ENCODE data around the gene DENND2A.
"Not testable (repeated sequence)": the region's sequence is repeated elsewhere in the genome, so short reads cannot be mapped to it uniquely, and the experiment has no call there.

DENND2A gene

DNA sequence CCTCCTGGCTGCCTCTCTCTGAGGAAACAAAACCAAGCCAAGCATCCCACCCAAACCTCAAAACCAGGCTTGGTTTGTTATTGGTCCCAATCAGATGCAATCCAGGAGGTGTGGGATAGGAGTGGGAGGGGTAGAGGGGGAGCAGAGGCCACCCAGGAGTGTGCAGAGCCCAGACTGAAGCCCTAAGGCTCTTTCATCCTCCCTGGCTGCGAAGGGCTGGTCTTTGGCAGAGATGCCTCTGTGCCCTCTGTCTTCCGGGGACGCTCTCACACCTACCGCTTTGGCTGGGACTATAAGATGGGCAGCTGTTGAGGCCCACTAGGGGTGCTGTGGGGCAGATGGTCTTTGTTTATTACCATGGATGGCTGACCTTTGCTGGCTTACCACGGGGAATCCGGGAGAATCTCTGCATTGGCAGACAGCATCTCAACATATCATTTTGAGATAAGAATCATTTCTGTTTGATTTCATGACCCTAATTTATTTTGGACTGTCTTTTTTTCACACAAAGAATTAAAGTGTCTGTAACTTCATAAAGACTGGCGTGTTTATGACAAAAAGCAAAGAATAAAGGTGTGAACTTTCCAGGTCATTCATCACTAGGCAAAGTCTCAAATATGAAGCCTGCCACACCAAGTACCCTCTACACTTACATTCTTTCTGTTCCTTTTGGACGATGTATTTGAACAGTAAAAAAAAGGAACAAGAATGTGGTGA lies 6.5 kb upstream of the DENND2A start:
- DNase-seq (ENCODE audit: low read depth) = no peak

DNA sequence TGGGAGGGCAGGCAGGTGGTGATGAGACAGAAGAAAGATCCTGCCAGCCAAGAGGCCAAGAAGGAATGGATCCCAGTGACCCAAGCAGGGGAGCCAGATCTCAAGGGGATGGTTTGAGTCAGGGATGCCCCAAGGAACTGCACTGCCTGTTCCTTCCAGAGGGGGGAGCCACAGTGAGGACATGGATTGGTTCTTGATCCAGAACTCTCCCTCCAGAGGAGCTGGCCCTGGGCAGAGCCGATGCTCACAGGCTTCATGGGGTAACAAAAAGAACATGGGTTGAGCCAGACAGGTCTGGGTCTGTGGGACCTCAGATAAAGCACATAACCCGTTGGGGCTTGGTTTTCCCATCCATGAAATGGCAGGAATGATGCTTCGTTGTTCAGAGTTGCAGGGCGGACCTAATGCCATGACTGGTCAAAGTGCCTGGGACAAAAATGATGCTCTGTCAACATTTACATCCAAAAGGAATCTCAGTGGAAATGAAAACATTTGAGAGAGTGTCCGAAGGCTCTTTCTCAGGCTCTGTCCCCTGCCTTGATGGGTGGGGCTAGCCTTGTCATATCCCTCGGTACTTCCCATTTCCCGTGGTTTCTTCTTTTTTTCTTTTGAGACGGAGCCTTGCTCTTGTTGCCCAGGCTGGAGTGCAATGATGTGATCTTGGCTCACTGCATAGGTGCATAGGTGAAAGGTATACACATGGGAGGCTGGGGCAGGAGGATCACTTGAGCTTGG lies 4.7 kb upstream of the DENND2A start:
- DNase-seq (ENCODE audit: low read depth) = no peak

DNA sequence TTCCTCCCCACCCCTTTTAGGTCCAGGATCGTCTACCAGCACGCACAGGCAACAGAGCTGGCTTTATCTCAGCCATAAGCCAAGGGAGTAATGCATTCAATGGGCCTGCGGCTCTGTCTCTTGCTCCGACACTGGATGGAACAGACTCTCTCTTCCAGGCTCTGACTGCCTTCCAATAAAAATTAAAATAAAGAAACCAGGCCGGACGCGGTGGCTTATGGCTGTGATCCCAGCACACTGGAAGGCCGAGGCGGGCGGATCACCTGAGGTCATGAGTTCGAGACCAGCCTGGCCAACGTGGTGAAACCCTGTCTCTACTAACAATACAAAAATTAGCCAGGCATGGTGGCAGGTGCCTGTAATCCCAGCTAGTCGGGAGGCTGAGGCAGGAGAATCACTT lies 4.1 kb upstream of the DENND2A start:
- not testable (repeated sequence) for DNase-seq (ENCODE audit: low read depth)

DNA sequence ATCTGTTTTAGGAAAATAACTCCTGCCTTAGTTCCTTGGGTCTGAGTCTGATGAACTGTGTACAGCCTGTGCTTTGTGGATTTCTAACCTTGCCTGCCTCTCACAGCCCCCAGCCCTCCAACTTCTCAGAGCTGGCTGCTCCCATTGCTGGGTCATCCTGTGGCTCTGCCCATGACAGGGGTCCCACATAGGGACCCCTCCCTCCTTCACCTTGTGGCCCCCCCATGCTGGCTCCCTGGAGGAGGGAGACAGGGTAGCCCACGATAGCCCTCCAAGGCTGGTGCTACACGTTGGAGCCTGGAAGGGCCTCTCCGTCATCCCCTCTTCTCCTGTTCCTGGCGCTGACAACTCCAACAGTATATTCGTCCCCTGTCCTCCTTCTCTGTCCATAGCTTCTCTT lies 2.8 kb upstream of the DENND2A start:
- no peak for DNase-seq (ENCODE audit: low read depth)

DNA sequence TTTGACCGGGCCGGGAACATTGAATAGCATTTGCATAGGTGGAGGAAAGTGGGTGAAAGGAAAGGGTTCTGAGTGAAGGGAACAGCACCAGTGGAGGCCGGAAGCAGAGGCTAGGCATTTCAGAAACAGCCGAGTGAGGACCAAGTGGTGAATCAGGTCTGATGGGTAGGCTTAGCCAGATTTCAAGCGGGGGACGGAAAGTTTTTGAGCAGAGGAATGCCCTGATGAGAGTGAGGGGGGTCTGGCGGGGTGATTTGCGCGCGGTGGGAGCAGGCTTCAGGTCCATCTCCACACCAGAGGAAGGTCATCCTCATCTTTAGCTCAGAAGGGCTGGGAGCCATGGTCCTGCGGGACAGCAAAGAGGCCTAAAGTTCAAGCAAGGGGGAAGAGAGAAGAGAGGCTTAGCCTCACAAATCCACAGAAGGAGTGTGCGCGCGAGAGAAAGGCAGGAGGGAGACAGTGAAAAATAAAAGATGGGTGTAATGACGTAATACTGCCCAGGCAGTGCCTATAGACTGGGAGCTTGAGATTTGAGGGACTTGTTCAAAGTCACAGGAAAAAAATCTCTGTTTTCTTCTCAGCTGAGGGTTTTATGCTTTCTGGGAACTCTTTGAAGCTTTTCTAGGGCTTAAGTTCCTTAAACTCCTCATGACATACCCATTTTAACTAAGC lies 1.0 kb upstream of the DENND2A start:
- DNase-seq (ENCODE audit: low read depth) = no peak

DNA sequence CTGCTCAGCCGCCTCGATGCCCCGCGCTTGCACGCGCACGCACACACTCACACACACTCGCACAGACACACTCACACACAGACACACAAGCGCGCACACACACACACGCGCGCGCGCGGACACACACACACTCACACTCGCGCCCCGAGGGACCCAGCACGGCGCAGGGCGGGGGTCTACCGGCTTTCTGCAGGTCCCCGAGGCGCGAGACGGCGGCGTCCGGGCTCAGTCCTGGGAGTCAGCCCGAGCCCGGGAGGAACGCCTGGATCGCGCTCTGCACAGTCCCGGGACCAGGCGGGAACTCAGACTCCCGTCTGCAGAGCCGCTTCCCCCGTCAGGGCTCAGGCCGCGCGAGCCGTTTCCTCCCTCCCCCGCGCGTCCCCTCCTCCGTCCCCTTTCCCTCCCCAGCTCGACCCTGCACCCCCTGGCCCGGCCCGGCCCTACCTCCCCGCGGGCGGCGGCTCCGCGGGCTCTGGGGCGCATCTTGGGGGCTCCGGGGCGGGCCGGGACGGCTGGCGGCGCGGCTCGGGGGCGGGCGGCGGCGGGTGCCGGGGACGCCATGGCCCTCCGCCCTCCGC lies 464 bp downstream of the DENND2A start:
- DNase-seq (ENCODE audit: low read depth) = no peak

DNA sequence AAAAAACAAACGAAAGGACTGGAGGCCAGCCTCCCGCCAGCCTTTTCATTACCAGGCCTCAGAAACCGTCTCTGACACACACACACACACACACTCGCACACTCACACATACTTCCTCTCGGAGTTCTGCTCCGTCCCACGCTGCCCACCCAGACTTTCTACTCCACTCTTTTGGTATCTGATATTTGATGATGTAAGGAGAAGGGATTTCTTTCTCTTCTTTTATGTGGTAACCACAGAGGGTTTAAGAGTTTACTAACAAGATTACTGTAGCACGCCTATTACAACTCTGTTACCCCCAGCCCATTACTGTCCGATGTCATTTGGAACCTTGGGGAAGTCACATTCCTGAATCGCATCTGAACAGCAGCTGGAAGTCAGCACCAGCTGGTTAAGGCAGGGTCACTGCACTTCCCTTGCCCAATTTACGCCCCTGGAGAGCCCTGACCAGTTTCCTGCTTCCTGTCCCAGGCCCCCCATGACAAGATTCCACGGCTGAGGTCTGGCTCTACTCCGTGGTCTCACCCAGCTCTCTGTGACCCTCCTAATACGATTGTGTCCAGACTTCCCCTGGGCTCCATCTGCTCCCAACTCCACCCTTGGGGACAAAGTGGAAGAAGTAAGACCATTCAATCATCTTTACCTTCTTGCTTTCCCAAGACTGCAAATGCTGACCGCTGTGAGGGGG lies 1.1 kb downstream of the DENND2A start:
- DNase-seq (ENCODE audit: low read depth) = no peak

DNA sequence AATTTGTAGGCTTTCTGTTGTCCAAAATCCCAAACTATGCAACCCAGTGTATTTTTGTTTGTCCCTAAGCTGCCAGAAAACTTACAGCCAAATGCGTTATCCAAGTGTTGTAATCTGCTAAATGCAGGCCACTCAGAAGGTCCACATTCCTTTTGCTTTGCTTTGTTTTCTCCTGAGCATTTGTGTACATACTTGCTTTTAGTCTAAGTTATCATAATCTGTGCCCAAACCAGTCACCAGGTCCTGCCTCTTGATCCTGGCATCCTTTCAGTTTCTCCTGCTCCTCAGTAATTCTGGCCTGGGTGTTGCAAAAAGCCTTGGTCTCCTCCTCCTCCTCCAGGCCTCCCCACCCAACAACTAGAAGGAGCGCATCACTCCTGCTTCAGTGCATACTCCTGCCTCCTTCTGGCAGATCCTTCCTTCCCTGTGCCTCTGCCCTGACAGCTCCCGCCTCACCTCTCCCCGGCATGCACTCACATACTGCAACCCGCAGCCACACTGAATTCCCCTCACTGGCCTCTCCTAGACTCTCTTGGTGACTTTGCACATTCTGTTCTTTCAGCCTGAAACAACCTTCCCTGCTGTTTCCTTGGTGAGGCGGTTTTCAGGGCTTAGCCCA lies 2.3 kb downstream of the DENND2A start:
- no peak for DNase-seq (ENCODE audit: low read depth)

DNA sequence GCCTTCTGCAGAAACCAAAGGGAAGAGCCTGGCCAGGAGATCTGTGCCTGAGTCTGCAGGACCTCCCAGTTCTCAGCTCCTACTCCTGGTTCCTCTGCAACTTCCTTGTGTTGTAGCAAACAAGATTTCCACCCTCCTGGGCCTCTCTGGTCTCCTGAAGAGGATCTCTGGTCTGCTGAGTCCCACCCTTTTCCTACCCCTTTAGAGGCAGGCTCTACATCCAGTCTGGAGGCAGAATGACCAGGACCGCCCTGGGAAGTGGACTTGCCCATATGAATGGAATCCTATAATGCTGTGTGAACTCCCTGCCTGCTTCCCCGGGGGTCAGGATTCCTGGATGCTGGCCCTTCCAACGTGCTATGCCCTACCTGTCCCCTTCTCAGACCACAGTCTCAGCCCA lies 3.2 kb downstream of the DENND2A start:
- DNase-seq (ENCODE audit: low read depth) = no peak

DNA sequence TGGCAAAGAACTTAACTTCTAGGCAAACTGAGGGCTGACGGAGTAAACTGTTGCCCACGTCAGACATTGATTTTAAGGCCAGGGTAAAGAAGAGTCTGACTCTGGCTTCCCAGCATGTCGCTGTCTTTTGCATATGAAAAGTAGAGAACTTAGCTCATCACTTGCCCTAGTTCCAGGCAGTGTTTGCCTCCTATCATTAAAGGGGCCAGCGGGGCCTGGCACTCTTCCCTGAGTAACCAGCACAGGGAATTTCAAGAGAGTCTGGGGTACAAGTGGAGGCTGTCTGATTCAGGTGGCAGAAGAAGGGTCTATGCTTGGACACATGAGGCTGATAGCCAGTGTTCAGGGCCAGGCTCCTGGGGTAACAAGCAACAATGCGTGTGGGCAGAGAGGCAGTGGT lies 4.8 kb downstream of the DENND2A start:
- DNase-seq (ENCODE audit: low read depth) = no peak

DNA sequence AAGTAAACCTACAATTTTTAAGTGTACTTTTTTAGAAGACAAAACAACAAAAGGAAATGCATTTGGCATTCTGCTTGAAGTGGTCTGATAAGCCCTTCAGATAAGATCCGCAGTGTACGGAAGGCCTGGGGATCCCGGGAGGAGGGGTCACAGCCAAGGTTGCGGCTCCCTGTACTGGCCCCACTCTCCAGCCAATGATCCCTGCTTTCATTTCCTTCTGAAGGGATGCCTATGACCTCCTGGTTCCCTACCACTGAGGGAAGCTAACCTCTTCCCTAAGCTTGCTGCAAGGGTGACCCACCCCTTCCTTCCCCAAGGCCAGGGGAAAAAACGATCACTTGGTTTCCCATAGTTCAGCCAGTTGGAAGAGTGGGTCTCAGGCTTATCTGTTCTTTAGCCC lies 5.3 kb downstream of the DENND2A start:
- no peak for DNase-seq (ENCODE audit: low read depth)

DNA sequence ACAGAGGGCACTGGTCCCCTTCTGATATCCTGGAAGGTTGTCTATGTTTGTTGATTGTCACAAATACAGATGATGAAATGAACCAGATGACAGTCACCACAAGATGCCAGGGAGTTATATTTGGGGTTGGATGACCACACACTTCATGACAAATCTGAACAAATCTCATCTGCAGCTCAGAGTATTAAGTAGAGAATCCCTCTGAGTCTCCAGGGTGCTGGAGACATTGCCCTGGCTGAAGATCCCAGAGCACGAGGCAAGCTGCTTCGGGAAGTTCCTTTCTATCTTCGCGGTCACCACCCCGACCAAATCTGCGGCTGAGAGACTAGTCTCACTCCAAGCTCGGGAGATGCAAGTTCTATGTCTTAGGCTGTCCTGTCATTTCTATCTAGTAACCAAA lies 9.0 kb downstream of the DENND2A start:
- no peak for DNase-seq (ENCODE audit: low read depth)

DNA sequence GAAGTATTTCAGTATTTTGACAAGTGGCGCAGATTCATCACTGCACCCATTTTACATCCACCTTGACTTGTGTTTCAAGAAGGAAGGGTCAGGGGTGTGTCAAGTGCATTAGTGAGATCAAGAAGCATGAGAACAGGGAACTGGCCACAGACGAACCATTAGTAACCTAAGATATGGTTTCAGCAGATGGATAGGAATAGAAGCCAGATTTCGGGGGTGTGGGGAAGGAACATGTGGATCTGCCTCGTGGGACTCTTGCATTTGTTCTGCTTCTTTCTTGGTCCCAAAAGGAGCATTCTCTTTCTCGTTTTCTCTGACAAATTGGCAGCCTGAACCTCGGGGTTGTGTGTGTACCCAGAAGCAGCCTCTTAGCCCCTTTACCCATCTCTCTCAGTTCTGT lies 9.6 kb downstream of the DENND2A start:
- no peak for DNase-seq (ENCODE audit: low read depth)

DNA sequence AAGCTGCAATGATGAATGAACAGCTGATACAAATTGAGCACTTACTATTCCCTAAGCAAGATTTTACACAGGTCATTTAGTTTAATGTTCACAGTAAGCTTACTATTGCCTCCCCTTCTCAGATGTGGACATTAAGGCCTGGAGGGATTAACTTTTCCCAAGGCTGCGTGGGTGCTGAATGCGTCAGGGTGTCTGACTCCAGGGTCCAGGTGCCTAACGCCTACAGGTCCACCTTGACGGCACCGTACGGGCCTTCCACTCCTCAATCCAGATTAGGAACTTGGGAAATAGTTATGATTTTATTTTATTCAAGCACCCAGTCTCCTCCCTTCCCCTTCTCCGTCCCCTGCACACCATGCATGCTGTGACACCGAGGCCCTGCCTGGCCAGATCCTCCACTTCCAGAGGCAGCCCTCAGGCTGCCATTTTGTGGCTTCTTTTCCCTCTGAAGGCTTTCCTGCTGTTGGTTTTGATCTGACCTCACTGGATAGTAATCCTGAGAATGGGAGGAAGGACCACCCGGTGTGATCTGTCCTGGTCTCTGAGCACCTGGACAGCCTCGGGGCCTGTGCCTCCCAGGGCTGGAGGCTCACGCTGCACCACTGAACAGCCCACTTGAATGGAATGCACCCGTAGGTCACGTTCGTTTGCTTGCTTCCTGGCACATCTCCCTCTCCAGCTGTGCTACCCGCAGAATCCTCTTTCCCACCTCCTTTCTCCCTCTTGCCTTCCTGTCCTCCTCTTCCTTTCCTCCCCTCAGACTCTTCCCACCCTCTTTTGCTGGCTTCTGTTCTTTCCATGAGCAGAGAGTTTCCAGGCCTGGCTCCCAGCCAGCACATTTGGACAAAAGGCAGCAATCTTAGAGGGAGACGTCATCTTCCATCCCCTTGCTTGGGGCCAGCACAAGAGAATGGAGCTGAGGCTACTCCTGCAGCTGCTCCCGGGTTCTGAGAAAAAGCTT lies 14.4 kb downstream of the DENND2A start:
- DNase-seq (ENCODE audit: low read depth) = no peak

DNA sequence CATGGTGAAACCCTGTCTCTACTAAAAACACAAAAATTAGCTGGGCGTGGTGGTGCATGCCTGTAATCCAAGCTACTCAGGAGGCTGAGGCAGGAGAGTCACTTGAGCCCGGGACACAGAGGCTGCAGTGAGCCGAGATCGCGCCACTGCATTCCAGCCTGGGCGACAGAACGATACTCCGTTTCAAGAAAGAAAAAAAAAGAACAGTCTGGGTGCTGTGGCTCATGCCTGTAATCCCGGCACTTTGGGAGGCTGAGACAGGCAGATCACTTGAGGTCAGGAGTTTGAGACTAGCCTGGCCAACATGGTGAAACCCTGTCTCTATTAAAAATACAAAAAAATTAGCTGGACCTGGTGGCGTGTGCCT lies 15.4 kb downstream of the DENND2A start:
- DNase-seq (ENCODE audit: low read depth) = not testable (repeated sequence)

DNA sequence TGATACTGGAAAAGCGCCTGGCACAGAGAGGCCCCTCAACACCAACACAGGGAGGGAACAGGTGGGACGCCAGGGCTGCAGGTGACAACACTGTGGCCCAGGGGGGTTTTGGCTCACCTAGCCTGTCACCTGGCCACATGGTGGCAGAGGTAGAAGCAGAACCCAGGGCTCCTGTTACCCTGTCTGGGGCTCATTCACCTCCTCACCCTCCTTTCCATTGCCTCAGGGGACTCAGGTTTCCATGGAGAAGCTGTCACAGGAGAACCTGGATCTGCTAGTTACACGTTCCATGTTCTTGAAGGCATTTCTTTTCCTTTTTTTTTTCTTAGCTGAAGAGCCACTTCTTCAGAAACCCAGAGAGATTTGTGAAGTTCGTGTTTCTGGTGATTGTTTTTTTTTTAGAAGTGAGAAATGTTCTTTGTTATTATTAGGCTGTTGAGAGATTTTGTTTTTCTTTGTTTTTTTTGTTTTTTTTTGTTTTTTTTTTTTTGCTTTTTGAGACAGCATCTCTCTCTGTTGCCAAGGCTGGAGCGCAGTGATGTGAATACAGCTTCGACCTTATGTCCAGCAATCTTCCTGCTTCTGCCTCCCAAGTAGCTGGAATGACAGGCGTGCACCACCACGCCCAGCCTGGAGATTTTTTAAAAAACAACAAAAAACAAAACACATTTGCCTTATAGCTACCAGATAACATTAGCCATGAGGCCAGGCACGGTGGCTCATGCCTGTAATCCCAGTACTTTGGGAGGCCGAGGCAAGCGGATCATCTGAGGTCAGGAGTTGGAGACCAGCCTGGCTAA lies 16.0 kb downstream of the DENND2A start:
- DNase-seq (ENCODE audit: low read depth) = no peak

DNA sequence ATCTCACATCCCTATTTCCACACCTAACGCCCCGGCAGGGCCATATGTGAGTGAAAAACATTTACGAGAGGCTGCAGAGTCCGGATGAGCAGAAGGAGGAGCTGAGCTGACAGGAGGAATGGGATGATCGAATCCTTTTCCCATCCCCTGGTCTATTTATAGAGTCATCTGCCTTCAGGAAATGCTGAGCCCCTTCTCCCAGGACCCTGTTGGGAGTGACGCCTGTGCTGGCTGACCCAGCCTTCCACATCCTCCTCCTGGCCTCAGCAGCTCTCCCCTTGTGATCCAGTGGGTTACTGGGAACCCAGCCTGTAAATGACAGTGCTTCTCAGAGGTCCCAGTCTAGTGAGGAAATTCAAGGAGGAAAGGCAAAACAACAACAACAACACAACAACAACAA lies 16.6 kb downstream of the DENND2A start:
- no peak for DNase-seq (ENCODE audit: low read depth)

DNA sequence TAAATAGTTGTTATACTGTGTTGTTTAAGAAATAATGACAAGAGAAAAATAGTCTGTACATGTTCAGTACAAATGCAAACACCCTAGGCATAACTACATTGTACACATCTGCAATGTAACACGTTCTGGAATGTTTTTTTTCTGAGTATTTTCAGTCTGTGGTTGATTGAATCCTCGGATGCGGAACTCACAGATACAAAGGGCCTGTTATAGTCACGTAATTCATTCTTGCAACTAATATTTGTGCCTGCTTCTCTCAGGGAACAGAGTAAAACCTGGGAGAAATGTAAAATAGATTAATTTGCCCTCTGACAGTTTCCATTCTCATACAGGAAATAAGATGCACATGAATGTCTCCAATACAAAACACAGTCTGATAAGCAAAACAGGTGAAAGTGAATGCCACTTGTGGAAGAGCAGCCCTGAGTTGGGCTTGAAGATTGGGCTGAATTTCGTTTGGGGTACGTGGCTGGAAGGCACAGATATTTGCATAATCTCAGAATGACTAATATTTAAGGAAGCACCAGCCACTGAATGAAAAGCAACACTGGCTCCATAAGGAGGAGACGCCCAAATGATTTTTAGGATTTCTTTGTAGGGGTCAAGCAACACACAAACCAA lies 19.1 kb downstream of the DENND2A start:
- DNase-seq (ENCODE audit: low read depth) = no peak

DNA sequence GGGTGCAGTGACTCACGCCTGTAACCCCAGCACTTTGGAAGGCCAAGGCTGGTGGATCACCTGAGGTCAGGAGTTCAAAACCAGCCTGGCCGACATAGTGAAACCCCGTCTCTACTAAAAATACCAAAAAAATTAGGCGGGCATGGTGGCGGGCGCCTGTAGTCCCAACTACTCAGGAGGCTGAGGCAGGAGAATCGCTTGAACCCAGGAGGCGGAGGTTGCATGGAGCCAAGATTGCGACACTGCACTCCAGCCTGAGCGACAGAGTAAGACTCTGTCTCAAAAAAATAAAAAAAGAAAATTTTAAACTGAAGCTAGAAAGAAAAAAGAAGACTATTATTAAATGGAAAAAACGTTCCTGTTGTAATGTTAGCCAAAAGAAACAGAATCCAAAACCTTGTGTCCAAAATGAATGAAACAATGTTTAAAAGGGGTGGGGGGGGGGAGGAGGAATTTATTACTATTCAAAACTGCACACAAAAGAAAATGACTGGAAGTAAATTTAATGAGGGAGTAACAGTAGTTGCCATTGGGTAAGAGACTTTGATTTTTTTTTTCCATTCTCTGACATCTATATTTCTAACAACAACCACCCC lies 20.6 kb downstream of the DENND2A start:
- DNase-seq (ENCODE audit: low read depth) = not testable (repeated sequence)
